AG08396 (cell line): ENCODE measurements around the gene CDC42BPB.

Source experiments
- DNase-seq: peaks from one replicate; pipeline ENCODE4 v3.0.0; 2012; ENCODE audit warnings: low spot score, mixed read lengths

The CDC42BPB gene

DNA sequence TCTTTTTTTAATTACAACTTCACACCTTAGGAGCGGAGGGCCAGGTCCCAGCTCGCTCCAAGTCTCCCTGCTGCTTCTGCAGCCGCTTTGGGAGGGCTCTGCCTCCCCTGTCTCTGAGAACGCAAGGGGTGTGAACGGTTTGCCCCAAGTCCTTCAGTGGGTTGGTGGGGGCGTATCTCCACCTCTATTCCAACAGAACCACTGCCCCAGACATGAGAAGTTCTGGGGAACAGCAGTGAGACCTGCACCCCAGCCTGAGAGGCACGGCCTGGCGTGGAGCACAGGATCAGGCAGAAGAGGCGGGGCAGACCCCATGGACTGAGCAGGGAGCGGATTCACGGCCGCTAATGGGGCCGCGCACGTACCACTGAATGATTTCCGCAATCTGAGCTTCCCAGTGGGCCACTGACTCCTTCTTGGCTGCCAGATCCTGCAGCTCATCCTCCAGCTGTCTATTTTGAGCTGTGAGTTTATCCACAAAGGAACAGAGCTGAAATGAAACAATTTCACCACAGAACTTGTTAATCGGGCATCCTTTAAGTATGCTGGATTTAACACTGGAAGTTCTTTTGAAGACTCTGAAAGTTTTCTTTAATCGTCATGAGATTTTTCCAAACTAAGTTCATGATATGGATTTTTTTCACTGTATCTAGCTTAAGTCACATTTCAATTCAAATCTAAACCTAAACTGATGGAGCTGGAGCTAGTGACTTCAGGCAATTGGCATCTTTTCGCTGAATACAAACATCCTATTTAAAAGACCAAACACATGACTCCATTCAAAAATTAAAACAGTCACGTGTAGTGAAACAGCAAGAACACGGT lies 90.5 kb downstream of the CDC42BPB start:
- DNase-seq: no peak

DNA sequence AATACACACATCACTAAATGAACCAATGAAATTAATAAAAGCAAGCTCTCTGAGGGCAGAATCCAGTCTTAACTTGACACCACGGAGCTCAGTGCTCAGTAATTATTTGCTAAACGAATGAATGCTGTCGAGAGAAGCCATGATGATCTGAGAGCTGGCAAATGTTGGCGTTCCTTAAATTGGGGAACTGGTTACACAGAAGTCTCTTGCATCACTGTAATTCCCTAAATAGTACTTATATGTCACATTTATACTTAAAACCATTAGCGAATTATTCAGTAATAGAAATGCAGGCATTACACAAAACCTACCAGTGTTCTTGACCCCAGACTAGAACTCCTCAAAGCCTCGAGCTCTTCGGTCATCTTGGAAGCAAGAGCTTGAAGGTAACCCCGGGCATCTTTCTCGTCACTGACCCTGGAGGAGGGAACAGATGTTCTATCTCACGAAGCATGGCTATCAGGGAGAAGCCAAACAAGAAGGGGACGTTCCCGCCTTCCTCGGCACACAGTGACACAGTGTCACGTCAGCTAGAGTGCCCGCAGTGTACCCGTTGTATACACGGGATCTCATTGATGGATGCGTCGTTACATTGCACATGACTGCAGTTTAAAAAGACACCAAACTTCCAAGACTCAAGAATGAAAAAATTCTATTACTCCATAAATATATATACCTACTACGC lies 91.2 kb downstream of the CDC42BPB start:
- DNase-seq: no peak

DNA sequence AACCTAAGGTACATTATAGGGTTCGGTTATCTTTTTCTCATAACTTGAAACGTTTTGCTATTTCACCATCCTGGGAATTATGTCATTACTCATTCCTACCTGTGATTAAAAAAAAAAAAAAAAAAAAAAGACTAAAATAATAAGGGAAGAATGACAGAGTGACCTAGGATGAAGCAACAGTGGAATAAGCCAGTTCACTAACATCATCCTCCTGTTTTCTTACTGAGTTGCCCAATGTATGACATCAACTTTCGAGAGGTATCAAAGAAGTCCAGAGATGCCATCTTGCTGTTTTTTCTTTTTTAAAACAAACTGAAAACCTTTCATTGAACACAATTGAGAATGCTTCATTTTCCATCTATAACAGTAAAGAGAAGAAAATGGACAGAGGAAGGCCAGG lies 92.1 kb downstream of the CDC42BPB start:
- no peak for DNase-seq

DNA sequence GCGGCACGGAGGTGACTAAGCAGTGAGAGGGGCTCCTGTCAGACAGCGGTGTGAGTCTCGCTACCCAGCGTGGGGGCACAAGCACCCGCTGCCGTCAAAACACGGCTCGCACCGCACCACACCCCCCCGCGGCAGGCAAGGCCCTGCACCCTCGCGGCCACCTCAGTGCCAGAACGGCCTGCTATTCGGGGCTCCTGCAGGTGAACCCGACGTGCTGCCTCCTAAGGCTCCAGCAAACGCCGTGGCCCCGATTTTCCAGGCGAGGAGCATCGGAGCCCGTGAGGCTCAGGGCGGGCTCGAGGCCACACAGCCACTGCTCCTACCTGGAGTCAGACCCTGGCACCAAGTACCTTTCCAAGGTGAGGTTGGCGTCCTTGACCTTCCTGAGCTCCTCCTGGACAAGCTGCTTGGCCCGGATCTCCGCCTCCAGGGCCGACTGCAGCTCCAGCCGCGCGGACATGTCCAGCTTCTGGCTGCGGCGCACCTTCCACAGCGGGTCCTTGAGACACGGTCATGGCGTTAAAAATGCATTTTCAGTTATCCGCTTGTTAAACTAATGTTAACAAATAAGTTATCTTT lies 93.1 kb downstream of the CDC42BPB start:
- DNase-seq: no peak

DNA sequence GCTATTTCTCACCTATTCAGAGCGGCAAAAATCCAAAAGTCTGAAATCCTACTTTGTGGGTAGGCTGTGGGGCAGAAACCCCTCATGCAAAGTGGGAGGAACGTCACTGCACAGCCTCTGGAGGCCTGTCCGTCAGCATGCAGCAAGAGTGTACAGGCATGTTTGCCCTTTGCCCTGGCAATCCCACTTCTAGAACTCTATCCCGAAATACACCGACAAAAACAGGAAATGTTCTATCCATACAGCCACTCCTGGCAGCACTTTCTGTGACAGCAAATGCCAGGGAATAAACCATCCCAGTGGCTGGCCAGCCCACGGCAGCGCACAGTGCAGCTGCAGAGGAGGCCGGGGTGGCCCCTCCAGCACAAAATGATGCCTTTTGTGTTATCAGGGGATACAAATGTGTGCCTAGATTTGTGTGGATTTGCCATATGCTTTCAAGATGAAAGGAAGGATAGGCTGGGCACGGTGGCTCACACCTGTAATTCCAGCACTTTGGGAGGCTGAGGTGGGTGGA lies 95.2 kb downstream of the CDC42BPB start:
- DNase-seq: no peak

DNA sequence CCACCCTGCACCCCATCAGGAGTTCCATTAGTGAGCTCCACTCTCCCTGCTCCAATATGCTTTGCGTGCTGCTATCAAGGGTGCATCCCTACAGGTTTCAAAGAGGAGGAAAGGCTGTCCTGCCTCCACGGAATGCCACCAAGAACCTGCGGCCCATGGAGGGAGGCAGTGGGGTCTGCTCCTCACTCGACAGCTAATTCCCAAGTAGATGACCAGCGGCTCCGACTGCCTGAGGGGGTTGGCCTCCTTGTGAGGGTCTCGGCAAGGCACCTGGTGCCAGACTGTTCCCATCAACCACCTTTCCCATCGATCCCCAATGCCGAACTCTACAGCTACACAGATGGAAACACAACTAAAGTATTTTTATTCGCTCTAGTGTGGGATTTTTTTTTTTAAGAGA lies 98.9 kb downstream of the CDC42BPB start:
- no peak for DNase-seq

DNA sequence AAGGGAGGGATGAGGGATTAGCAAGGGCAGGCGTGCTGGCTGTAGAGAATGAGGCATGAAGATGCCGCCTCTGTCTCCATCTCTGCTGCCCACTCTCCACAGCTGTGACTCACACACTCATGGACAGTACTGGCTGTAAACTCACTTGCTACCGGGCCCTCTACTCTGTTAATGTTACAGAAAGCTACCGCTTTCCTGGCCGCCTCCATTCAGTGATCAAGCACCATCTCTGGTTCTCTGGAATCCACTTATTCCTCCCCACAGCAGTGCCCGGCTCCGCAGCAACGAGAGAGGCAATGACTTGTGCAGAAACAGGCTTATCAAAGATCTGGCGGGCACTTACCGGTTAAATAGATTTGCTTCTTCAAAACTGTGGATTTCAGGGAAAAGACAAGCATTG lies 100.1 kb downstream of the CDC42BPB start:
- DNase-seq: no peak

DNA sequence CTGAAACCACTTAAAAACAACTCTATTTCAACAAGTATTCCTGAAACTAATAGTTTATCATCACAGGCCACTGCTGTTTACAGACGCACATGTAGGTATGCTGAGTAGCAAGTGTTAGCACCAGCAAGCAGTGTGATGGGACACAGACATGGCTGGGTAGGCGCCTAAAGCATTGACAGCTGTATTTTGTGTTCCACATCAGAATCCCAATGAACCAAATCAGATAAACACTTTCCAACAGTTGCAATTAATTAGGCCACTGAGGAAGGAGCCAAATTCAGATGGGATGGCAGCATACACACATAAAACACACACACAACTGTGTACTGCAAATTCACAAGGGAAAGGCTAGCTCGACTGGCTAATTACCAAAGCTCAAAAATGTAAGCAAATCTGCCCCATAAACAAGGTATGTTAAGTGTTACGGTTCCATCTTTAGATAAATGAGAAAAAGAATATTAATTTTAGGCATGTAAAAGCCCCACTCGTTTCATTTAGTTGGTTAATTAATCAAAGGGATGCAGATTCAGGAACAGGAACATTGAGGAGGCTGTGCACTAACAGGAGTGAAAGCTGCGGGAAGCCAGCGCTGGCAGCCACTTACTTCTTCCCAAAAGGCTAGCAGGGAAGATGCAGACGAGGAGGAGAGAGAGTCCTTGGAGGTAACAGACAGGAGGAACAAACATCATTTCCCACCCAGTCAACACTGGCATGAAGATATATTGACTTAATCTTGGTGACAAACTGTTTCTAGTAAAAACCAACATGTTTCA lies 101.5 kb downstream of the CDC42BPB start:
- no peak for DNase-seq

DNA sequence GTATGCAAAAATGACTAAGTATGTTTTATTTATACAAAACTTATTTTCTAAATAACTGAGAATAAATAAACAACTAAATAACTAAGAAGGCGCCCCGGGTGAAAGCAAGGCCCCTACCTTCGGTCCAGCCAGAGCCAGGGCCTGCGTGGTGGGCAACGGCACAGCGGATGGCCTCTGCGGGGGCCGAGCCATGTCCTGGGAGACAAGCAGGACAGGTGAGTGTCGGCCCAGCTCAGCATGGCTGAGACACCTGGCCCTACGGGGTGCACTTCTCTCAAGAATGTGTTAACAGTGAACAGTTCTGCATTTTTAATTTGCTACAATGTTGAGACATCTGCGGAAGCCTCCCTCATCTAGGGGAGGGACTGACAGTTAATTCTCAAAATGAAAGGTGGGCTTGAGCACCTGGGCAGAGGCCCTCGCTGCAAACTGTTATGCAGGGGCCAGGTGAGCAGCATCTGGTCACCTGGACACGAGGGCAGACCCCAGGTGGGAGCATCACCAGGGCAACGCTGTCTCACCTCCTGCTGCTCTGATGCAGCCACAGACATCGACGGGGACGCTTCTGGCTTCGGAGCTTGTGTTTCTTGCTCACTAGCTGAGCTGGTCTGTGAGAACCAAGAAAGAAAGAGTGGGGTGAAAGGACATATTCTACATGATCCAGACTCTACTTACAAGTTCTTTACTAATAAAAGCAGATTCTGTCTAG lies 103.1 kb downstream of the CDC42BPB start:
- DNase-seq: no peak

DNA sequence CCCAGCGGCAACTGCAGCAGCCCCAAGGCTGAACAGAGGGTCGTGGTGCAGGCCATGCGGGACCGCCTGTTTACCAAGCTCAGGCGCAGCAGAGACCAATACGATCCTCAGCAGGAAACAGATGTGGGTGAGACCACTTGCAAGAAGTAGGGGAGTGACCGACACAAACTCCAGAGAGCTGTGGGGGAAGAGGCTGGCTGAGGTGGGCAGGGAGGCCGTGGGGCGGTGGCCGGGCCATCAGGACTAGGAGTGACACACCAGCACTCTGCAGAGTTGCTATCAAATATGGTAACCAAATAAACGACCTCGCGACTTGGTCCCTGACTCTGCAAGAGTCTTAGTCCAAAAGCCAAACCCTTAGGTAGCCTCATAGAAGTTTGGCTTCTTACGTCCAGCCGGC lies 104.2 kb downstream of the CDC42BPB start:
- DNase-seq: no peak

DNA sequence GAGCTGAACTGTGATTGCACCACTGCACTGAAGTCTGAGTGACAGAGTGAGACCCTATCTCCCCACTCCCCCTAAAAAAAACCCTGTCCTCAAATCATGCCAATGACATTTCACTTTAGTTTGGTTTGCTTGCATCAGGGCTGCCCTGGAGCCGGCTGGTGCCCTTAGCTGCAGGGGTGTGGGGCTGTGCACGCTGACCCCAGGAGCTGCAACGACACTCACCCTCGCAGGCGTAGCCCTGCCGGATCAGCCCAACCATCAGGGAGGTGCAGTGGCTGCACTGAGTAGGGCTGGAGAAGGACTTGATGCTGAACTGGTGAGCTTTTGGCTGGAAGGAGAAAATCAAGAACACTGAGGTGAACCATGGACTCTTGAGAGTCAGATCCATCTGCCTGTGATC lies 105.1 kb downstream of the CDC42BPB start:
- DNase-seq: no peak

DNA sequence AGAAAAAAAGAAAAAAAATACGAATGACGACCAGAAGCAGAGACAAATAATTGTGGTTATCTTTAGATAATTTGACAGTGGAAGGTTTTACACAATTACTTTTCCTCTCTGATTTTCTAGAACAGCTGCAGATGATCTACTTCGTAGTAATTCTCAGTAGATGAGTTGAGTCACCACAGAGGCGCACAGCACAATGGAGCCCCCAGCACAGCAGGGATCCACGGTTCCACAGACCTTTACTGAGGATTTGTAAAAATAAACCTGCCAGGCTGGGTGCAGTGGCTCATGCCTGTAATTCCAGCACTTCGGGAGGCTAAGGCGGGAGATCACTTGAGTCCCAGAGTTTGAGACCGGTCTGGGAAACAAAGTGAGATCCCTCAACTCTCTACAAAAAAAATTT lies 105.5 kb downstream of the CDC42BPB start:
- DNase-seq: no peak

DNA sequence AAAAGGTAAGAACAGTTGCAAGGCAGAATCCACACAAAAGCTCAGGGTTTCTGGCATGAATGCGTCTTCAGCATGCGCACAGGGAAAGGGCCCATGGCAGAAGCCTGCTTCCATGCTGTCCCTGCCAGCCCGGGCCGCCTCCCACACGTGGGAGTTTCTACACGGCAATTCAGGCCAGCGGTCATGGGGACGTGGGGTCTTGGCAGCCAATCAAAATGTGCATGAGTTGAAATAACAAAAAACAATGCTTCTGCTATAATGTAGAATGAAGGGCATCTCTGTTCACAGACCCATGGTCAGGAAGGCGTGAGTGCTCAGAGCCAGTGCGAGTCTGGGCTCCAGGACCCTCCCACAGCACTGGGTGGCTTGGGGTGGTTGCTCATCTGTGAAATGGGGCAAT lies 106.3 kb downstream of the CDC42BPB start:
- no peak for DNase-seq

DNA sequence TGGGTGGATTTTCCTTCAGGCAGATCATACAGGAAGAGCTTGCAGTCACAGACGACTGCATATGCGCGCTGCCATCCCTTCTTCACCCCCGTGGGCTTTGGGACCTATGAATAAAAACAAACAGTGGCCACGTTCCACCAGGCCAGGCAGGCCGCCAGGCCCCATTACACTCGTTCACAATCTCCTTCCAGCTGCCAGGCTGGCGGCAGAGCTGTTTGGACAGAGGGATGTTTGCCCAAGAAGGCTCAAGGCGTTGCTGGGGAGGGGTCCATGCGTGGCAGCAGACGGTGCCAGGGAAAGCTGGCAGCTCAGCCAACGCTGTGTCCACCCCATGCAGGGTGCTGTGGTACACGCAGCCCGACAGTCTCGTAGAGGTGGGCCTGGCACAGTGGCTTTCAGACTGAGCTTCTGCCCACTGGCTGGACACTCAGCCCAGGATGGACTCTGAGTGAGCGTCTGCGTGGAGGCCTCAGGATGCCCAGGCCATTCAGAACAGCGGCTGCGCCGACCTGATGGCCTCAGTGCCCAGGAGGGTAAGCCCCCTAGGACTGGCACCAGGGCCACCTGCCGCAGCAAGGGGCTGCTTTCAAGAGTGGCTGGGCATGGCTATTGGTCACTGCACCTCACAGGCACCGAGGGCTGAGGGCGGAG lies 107.4 kb downstream of the CDC42BPB start:
- DNase-seq: peak; percentile 62

DNA sequence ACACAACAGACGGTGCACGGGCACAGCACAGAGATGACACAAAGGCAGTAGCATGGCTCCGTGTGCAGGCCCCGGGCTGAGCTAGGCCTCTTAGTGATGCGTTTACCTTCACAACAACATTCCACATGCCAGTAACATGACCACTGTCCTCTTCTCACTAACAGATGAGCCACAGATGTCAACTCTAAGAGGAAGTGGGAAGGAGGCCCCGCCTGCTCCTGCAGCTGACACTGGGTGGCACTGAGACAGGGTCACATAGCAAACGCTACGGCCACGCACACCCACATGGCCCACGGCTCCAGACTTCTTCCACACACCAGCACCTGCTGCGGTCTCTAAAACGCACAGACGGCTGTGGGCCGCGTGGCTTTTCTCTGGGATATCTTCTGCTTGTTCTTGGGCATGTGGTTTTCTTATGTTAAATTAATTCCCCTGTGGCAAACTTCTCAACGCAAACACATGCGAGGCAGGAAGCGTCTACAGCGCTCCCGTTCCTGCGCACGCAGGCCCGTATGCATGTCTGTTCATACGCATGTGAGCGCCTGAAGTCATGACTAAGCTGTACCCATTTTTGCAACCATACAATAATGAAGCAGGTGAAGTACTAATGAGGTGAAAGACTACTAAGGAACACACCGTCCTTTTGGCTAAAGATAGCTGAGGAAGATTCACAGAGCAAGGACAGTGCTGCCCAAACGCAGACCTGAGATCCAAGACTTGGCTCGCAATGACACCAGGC lies 108.1 kb downstream of the CDC42BPB start:
- peak; percentile 66 for DNase-seq

DNA sequence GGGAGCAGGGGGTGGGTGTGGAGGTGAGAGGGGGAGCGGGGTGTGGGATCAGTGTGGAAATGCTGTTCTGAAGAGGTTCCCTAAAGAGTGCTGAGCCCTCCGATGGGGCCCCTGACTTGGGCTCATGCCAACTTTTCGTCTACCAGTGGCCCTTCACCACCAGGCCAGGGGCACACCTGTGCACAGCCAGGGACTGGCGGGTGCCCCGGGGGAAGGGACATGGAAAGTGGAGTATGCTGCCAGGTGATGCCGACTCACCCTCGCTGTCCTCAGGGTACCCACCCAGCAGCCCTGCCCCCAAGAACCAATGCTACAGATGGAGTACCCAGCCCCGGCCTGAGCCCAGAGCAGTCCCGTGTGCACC lies 108.7 kb downstream of the CDC42BPB start:
- no peak for DNase-seq

DNA sequence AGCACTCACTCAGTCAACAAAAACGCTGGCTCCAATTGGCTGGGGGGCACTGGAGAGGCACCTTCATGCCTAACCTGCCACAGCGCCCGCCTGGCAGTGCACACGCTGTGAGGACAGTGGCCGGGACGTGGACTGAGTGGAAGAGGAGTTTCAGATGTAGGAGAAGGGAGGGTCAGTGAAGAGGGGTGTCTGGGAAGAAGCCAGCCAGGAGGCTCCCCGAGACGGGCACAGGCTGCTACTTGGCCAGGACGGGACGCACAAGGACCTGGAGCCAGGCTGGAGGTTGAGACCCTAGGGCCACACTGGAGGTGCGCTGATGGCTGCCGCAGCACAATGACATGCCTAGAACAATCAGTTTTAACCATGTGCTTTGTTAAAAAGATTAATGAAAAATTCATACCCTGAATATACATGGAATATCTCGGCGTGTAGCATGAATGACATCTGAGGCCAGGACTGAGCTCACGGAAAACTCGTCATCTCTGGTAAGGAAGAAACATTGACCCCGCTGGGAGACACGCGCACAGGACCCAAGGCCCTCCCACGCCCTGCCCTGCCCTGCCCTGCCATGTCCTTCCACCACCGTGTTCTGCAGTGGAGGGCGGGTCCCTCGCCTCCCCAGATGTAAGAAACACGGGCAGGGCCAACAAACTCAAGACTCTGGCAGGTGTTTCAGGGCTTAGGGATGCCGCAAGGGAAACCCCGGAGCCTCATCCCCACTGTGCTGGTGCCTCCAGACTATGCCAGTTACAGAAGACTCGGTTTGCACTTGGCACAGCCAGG lies 109.8 kb downstream of the CDC42BPB start:
- DNase-seq: no peak

DNA sequence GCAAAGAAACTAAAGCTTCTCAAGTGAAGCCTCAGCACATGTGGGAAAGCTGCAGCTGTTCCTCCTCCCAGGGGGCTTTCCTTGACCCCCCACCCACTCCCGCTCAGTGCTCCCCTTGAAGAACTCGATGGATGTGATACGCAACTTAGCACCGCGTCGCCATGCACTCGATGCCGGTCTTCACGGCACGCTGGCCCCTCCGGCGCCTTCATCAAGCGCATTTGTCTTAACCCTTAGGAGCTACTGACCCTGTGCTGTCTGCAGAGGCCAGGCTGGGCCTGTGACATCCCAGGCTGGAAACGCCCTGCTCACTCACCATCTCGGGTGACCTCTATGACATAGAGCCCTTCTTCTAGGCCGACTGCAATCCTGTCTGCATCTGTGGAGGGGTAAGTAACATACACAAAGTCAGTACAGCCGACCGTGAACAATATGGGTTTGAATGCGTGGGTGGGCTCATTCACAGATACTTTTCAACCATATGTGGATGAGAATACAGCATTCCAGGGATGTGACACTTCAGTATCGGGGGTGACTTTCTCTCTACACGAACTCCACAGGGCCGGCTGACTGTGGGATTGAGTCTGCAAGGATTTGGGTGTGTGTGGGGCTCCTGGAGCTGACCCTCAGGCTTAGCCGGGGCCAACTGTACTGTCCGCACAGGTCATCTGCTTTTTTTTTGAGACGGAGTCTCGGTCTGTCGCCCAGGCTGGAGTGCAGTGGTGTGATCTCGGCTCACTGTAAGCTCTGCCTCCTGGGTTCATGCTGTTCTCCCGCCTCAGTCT lies 111.8 kb downstream of the CDC42BPB start:
- no peak for DNase-seq
